Renal cortical epithelial cell (primary cell): ENCODE measurements around the gene SH3RF3. TPM values are rescaled to one million over a fixed set of nuclear protein-coding genes. Genes with fewer than 3 reads are reported as not detected.

Experiments used
- DNase-seq: peaks from one replicate; pipeline ENCODE4 v3.0.0-alpha.2; 2011; ENCODE audit warnings: low read depth
- total RNA-seq: library from RNA; depleted of rRNA; stranded (reverse); fragments of >200 nt; gene quantifications from 2 replicates; pipeline ENCODE4 v1.2.3, GENCODE V29; 2014

SH3RF3 gene
- total RNA-seq, 1 donor from 2014 or later: 0.40 TPM

GRCh38 chr2:109305490-109306167, 176.6 kb downstream of the SH3RF3 start:
- no peak for DNase-seq

- no peak for DNase-seq
Measured at GRCh38 chr2:109306190-109306589, 177.2 kb downstream of the SH3RF3 start.

DNA sequence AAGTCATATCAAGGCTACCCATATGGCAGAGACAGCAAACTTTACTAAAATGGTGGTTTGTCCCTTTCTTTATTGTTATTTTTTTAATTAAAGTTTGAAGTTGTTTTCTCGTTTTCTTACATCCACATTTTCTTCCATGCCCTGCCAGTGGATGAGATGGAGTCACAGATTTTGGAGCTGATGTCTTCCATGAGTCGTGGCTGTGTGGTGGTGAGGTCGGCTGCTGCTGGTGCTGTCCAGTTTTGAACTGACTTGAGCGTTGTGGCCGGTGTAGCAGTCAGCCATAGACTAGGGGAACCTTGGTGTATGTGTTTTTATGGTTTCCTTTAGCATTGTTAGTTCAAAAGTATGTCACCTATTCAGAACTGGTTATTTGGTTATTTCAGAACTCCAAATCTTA, 182.8 kb downstream of the SH3RF3 start:
- no peak for DNase-seq

- DNase-seq: no peak
Measured at GRCh38 chr2:109312902-109313301, 183.9 kb downstream of the SH3RF3 start.

GRCh38 chr2:109313343-109313742, 184.3 kb downstream of the SH3RF3 start:
- DNase-seq: no peak

GRCh38 chr2:109316091-109316490, 187.1 kb downstream of the SH3RF3 start:
- DNase-seq: no peak

- no peak for DNase-seq
Measured at GRCh38 chr2:109317471-109318095, 188.6 kb downstream of the SH3RF3 start.

- peak; percentile 23 for DNase-seq
Measured at GRCh38 chr2:109318150-109318948, 189.3 kb downstream of the SH3RF3 start.

DNA sequence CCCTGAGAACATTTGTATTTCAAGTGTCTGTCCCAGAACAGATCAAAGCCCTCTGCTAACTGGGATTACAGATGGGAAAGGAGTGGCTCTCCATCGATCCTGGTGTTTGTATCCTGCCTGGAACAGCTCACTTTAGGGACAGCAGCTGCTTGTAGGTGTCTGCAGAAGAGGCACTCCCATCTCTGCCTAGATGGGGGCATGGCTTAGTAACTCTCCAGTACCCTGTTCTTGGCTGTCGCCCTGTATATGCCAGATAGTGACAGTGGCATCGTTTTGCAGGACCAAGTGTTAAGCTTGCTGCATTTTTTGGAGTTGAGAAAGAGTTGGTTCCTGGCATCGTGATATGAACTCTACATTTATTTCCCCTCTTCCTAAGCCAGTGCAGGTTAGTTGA, 189.9 kb downstream of the SH3RF3 start:
- no peak for DNase-seq

- DNase-seq: no peak
Measured at GRCh38 chr2:109320195-109320922, 191.4 kb downstream of the SH3RF3 start.

GRCh38 chr2:109321570-109321969, 192.6 kb downstream of the SH3RF3 start:
- no peak for DNase-seq

GRCh38 chr2:109322111-109322510, 193.1 kb downstream of the SH3RF3 start:
- DNase-seq: peak; percentile 70

DNA sequence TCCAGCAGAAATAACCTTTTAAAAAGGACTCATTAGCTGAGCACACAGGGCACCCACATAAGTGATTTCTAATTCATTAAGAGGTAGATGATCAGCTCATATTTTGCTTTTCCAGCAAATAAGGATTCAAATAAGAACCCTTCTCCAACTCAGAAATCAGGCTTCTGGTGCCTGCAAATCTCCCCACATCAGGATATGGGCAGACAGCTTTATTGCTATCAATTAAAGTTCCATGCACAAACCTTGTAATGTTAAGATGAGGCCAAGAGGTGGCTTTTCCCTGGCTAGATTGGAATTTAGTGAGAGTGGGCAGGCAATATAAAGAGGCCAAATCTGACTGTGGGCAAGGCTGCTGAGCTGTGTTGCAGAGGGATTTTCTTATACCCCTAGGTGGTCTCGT, 193.6 kb downstream of the SH3RF3 start:
- DNase-seq: no peak

DNA sequence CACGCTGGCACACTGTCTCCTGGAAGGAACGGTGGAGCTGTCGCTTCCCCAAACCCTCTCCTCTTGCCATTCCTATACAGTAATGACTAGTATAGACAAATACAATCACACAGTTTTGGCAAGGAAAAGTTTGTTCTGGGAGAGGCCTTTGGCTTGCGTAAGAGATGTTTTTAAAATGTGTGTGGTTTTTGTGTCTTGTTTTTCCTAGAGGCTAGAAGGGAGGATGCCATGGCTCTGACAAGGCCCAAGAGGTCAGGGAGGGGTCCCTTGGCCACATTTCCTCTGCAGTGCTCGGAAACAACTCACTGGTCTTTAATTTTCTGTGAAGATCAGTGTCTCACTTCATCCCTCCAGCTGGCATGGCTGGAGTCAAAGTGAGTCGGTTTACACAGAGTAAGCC, 195.9 kb downstream of the SH3RF3 start:
- peak; percentile 48 for DNase-seq

GRCh38 chr2:109325570-109325969, 196.6 kb downstream of the SH3RF3 start:
- DNase-seq: no peak

DNA sequence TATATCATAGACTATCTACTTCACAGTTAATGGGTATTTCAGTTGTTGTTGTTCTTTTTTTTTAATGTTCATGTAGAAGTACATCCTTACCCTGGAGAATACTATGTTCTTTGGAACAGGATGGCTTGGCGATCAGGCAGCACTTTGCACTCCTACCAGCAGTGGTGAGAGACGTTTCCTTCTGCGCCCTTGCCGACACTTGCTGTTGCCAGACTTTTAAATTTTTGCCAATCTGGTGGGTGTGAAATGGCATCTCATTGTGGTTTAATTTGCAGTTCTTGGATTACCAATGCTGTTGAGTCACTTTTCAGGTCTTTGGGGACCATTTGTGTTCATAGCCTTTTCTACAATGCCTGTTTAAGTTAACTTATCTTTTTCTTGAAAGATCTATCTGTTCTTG, 197.3 kb downstream of the SH3RF3 start:
- no peak for DNase-seq

DNA sequence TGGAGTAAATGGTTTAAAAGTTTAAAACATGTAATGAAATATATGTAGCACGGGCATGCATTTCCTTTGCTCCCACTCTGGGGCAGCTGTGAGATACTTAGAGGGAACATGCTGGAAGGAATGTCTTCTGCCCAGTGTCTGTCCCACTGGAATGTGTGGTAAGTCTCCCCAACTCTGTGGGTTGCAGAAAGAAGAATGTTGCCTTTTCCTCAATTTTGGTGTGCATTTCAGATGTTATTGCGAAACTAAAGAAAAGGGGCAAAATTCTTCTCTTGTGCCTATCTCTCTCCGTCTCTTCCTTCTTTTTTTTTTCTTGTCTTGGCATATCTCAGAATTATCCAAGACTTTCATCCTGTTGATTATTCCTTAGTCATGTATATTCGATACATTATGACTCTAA, 201.1 kb downstream of the SH3RF3 start:
- peak; percentile 13 for DNase-seq

DNA sequence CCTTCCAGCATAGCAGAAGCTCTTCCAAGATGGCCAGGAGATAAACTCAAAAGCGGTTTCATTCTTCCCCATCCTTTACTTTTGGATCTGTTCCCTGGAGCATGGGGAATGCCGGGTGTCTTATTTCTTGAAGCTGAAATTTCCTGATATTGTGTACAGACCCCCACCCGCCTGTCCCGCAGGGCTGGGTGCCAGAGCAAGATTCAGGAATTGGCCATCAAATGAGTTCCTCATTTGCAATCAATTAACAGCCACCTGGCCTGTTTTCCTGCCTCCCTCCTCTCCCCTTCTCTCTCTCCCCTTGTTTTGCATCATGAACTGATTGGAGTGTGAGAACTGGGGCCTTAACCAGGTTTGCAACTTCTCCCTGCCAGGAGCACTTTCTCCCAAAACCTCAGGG, 202.1 kb downstream of the SH3RF3 start:
- no peak for DNase-seq

GRCh38 chr2:109331896-109332848, 203.2 kb downstream of the SH3RF3 start:
- DNase-seq: peak; percentile 81

GRCh38 chr2:109332880-109333279, 203.9 kb downstream of the SH3RF3 start:
- no peak for DNase-seq
